ENCODE measurements around the gene TAS2R13.

TAS2R13 gene

DNA sequence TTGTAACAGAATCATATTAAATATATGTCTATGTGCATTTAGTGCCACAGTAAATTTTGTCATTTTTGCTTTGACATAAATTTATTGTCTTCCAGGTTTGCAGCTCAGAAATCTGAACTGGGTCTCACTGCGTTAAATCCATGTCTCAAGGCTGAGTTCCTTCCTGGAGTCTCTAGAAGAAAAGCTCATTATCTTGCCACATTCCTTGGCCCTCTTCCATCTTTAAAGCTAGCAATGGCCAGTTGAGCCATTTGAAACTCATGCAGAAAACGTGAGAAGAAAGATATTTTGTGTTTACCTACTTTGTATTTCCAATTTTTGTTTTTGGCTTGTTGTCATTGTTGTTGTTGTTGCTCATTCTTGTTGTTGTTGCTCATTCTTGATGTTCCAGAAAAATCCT lies 36.0 kb downstream of the TAS2R13 start:
- no peak for DNase-seq (ENCODE audit: low read depth in 1 of 2, low spot score in 1 of 2)

DNA sequence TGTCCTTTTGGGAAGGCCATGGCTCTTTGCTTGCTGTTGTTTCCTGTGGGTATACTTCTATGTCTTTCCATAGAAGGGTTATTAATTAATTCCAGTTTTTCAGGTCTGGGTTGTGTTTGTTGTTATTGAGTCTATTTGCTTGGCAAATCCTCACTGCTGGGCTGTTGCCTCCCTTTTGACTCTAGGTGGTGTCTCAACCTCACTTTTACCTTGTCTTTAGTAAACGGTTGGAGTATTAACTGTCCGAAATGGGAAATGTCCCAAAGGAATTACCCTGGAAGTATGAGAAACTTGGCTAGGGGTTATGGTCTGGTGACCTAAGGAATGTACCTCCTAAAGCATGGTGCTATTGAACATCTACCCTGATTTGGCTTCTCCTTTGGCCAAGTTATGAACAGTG lies 42.0 kb downstream of the TAS2R13 start:
- DNase-seq (ENCODE audit: low read depth in 1 of 2, low spot score in 1 of 2): no peak

DNA sequence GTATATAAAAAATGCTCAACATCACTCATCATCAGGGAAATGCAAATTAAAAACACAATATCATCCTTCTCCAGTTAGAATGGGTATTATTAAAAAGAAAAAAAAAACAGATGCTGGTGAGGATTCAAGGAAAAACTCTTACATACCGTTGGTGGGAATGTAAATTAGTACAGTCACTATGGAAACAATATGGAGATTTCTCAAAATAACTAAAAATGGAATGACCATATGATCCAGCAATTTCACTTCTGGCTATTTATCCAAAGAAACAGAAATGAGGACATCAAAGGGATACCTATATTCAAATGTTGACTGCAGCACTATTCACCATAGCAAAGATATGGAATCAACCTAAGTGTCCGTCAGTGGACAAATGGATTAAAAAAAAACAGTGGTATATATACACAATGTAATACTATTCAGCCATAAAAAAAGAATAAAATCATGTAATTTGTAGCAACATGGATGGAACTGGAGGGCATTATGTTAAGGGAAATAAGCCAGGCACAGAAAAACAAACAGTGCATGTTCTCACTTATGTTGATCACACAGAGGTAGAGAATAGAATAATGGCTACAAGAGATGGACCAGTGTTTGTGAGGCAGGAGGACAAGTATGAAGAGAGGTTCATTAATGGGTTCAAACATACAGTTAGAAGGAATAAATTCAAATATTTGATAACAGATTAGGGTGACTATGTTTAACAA lies 45.7 kb downstream of the TAS2R13 start:
- no peak for DNase-seq (ENCODE audit: low read depth in 1 of 2, low spot score in 1 of 2)

DNA sequence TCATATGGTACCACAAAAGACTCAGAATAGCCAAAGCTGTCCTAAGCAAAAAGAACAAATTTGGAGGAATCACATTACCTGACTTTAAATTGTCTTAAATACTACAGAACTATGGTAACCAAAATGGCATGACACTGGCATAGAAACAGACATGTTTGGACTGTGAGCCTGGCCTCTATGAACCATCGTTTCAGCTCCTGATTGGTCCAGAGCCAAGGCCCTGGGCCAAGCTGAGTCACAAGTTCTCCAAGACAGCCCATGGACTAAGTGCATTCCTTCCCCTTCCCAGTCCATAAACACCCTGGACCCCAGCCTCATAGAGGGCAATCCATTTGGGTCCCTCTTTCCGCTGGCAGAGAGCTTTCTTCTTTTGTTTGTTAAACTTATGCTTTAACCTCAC lies 48.0 kb downstream of the TAS2R13 start:
- no peak for DNase-seq (ENCODE audit: low read depth in 1 of 2, low spot score in 1 of 2)

All from activated T-helper 1 cell treated with anti-CD3 and anti-CD28 coated beads, Interleukin-2, amount 50 U/mL, for 16 hours (primary cell).